Measurements from ENCODE around the gene TNFRSF8. TPM values are rescaled to one million over a fixed set of nuclear protein-coding genes. Genes with fewer than 3 reads are reported as not detected.

The TNFRSF8 gene
- total RNA-seq, 2 donors from 2014 or later: 0.84 to 41.5 TPM

DNA sequence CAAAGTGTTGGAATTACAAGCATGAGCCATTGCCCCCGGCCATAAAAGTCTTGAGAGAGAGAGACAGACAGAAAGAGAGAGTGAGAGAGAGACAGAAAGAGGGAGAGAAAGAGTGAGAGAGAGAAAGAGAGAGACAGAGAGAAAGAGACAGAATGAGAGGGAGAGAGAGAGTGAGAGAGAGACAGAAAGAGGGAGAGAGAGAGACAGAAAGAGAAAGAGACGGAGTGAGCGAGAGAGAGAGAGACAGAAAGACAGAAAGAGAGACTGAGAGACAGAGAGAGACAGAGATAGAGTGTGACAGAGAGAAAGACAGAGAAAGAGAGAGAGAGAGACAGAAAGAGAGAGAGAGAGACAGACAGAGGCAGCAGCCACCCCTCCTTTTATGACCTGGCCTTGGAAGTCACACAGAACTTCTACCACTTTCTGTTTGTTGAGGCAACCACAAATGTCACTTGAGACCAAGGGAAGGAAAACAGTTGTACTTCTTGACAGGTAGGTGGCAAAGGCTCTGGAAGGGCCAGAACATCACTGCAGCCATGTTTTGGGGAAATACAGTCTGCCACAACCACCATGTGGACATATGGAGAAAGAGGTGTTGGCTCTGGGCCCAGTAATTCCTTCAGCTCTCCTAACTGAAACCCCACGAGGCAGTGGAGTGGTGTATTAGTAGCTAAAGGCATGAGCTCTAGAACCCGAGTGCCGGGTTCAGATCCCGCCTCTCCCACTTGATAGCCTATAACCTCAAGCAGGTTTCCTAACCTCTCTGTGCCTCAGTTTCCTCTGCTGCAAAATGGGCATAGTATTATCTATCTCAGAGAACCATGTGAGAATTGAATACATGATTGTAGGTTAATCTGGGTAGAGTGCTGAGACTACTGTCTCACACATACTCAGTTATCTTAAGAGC is 50.6 kb downstream of the TNFRSF8 start:
- peaks cover 0 to 6% of the 10 kb centered on the region in 2 donors for H3K36me3 Mint-ChIP-seq
- peak; percentile 27 to 48 for ATAC-seq
- H3K27ac Mint-ChIP-seq: peak overlapping the region; percentile 1 to 56
- no peak for DNase-seq (ENCODE audit: low spot score in 2 of 2)
- no peaks in the 10 kb centered on the region for H3K9me3 Mint-ChIP-seq

DNA sequence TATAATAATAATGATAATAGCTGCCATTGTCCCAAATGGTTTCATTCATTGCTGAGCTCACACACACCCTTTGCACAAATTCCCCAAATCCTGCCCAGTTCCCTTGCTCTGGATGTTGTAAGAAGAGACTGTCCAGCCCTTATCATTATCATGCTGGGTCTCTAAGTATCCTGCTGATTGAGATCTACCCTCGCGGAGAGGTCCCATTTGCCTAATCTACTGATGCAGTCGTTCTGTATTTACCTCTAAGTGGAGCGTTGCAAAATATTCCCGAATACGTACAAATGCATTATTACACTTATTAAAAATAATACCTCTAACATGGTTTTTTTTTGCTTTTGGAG is 51.2 kb downstream of the TNFRSF8 start:
- H3K36me3 Mint-ChIP-seq: peaks cover 0 to 6% of the 10 kb centered on the region in 2 donors

DNA sequence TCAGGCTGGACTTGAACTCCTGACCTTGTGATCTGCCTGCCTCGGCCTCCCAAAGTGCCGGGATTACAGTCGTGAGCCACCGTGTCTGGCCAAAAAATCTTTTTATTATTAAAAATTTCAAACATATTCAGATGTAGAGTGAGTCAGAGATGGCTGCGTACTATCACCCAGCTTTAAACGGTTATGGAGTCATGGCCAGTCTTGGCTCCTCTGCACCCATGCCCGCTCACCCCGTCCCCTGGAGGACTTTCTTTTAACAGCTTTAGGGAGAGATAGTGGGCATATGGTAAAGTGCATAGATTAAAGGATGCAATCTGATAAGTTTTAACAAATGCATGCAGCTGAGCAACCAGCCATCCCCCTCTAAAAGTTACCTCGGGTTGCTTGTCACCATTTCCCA is 51.8 kb downstream of the TNFRSF8 start:
- peaks cover 0 to 8% of the 10 kb centered on the region in 2 donors for H3K36me3 Mint-ChIP-seq
- ATAC-seq (no peak), DNase-seq (ENCODE audit: low spot score in 2 of 2) (no peak)
- H3K27ac Mint-ChIP-seq: no peak overlapping the region
- no peaks in the 10 kb centered on the region for H3K9me3 Mint-ChIP-seq

More for the DNA sequence above, 51.2 kb downstream of the TNFRSF8 start:
- DNase-seq (ENCODE audit: low spot score in 2 of 2) (no peak), ATAC-seq (no peak)
- Mint-ChIP-seq H3K27ac (no peak overlapping the region), H3K9me3 (no peaks in the 10 kb centered on the region)

DNA sequence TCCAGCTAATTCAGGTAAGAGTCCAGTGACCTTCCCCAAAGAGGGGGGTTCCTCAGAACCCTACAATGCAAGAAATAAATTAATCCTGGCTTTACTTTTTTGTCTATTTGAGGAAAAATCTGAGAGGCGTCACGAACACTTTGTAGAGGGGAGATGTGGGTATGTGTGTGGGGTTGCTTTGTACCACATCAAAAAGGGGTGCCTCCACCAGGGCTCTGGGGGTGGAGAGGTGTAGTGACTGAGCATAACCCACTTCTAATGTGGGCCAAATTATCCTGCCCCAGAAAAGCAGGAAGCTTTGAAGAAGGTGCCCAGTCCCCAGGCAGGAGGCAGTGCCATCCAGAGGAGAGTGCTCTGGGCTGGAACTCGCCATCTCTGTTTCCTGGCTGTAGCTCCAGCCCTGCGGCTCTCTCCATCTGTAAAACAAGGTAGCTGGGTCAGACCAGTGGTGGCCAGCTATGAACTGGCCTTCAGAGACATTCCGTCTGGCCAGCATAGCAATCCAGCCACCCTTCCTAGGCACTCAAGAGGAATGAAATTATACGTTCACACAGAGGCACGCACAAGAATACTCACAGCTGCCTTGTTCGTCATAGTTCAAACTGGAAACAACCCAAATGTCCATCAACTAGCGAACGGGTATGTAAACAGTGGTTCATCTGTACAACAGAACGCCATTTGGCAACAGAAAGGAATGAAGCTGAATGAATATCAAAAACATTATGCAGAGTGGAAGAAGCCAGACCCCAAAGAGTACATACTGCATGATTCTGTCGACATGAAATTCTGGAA is 58.3 kb downstream of the TNFRSF8 start:
- H3K36me3 Mint-ChIP-seq: peaks cover 0 to 22% of the 10 kb centered on the region in 2 donors
- H3K9me3 Mint-ChIP-seq: no peaks in the 10 kb centered on the region
- DNase-seq (ENCODE audit: low spot score in 2 of 2) (no peak), ATAC-seq (no peak)
- peak overlapping the region in 1 of 2 donors; percentile 41 for H3K27ac Mint-ChIP-seq

DNA sequence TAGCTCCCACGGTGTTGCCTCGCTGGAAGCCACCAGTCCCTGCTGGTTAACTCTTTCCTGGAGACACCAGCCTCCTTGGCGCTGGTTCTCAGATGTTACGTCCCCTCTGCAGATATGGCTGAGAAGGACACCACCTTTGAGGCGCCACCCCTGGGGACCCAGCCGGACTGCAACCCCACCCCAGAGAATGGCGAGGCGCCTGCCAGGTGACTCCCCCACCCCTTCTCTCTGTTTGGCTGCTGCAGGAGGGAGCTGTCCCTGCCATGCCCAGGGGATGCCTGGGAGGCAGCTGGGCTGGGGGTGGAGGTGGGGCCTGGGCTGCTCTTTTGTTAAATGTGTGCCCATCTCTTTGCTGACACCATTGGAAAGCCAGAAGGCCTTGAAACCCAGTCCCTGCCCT is 60.1 kb downstream of the TNFRSF8 start:
- ATAC-seq (no peak), DNase-seq (ENCODE audit: low spot score in 2 of 2) (no peak)
- Mint-ChIP-seq H3K36me3 (peaks cover 0 to 30% of the 10 kb centered on the region in 2 donors), H3K9me3 (no peaks in the 10 kb centered on the region), H3K27ac (no peak overlapping the region)

DNA sequence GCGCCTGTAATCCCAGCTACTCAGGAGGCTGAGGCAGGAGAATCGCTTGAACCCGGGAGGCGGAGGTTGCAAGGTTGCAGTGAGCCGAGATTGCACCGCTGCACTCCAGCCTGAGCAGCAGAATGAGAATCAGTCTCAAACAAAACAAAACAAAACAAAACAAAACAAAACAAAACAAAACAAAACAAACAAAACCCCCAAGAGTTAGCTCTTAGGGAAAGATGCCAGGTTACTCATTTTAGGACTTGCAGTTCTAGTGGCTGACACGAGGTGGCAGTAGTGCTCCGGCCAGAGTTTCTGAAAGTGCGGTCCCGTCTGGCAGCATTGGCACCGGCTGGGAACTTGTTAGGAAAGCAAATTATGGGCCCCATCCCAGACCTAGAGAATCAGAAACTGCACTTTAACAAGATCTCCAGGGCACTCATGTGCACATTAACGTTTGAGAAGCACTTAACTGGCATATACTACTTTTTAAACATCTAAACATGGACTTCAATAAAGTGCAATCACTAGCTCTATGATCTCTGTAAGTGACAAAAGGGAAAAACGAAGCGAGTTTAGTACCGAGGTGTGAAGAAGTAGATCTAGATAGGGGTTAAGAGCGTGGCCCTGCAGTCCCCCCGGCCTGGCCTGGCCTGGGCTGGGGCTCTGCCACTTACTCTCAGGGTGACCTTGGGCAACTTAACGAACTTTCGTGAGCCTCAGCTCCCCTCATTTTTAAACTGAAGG is 61.8 kb downstream of the TNFRSF8 start:
- ATAC-seq: peak; percentile 25 to 35
- Mint-ChIP-seq H3K36me3 (peaks cover 0 to 28% of the 10 kb centered on the region in 2 donors), H3K27ac (peak overlapping the region; percentile 13 to 22), H3K9me3 (no peaks in the 10 kb centered on the region)
- DNase-seq (ENCODE audit: low spot score in 2 of 2): peak; percentile 71 to 81

DNA sequence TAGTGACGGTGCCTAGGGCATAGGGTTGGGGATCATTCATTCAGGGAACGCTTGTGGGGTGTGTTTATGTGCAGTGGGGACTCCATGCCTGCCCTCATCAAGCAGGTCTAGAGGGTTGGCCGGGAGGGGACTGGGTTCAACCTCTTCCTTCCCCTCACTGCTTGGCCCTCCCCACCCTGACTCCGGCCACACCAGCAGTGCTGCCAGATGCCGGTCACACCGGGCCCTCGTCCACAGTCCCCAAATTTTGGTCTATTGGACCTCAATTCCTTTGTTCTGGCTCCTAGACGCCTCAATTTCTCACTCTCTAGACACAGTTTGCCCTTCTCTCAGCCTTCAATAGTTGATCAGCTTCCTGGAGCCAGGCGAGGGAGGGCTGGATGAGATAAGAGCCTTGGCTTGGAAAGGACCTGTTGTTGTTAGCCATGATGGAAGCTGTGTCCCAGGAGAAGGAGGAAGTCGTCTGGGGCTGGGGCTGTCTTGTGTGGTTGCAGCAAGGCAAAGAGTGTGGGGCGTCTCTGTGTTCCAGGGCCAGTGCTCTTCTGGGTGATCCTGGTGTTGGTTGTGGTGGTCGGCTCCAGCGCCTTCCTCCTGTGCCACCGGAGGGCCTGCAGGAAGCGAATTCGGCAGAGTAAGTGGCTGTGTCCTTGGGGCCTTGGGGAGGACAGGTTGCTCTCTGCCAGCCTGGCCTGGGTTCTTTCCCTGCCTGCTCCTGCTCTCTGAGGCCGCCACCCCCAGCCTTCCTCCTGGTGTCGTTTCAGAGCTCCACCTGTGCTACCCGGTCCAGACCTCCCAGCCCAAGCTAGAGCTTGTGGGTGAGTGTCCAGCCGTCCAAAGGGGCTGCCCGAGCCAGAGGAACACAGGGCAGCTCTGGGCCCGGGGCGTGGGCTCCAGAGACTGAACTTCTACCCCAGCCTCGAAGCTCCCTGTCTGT is 62.6 kb downstream of the TNFRSF8 start:
- ATAC-seq (peak in 1 of 2 donors; percentile 1), DNase-seq (ENCODE audit: low spot score in 2 of 2) (no peak)
- H3K36me3 Mint-ChIP-seq: peaks cover 0 to 20% of the 10 kb centered on the region in 2 donors
- no peaks in the 10 kb centered on the region for H3K9me3 Mint-ChIP-seq
- peak overlapping the region; percentile 89 for H3K27ac Mint-ChIP-seq

DNA sequence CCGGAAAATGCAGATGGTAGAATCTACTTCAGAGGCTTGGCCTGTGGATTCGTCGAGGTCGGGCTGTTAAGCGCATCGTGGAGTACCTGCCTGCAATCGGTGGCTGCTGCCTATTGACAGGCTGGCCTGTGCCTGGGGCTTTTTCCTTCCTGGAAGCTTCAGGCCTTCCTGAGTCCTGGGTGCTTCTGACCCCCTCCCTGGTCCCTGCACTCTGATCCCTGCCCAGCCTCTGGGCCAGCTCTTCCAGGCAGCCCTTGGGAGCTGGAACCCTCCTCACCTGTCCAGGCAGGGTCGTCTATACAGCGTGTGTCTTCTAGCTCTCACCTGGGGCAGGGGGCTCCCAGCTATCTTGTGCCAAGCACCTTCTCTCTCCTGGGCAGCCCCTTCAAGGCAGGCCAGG is 63.7 kb downstream of the TNFRSF8 start:
- ATAC-seq (no peak), DNase-seq (ENCODE audit: low spot score in 2 of 2) (no peak)
- H3K36me3 Mint-ChIP-seq: peaks cover 0 to 14% of the 10 kb centered on the region in 2 donors
- no peaks in the 10 kb centered on the region for H3K9me3 Mint-ChIP-seq
- H3K27ac Mint-ChIP-seq: peak overlapping the region; percentile 85 to 89

DNA sequence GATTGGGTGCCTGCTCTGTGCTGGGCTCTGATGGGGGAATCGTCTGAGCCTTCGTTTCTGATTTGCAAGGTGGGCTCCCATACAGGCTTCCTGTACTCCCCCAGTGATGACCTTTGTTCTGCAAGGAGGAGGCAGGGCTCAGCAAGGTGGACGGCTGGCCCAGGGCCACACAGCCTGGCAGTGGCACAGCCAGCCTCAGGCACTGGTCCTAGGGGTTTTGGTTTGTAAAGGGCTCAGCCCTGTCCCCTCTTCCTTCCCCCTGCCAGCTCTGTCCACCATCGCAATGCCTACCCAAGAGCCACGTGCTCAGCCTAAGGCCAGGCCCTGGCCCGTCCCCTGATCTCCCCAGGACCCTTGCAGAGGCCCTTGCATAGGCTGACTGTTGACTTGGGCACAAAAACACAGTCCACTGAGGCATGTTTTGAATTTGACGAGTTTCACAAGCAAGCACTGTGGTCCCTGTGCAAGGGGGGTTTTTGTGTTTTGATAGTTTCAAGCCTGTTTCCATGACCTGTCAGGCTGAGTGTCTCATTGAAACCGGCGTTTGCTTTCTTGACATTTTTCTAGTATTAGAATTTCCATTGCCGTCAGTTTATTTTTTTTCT is 64.2 kb downstream of the TNFRSF8 start:
- Mint-ChIP-seq H3K36me3 (peaks cover 0 to 14% of the 10 kb centered on the region in 2 donors), H3K9me3 (no peaks in the 10 kb centered on the region), H3K27ac (peak overlapping the region; percentile 72 to 89)
- peak in 1 of 2 donors; percentile 35 for DNase-seq (ENCODE audit: low spot score in 2 of 2)
- ATAC-seq: peak; percentile 81 to 93

DNA sequence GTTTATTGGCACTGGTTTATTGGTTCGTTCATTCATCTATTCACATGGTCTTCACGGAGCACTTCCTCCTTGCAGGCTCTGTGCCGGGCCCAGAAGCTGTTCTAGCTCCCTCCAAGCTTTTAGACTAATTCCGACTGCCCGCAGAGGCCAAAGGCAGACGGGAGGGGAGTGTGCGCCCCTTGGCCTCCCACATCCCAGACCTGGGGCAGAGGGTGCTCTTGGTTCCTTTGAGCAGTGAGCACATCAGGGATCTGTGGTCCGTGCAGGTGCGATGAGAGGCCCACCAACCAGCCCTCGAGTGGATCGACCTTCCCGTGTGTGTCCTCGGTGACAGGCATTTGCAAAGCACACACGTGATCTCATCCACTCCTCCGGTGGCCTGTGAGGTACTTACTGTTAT is 65.0 kb downstream of the TNFRSF8 start:
- peak overlapping the region; percentile 72 to 89 for H3K27ac Mint-ChIP-seq
- H3K36me3 Mint-ChIP-seq: peaks cover 0 to 20% of the 10 kb centered on the region in 2 donors
- DNase-seq (ENCODE audit: low spot score in 2 of 2): no peak
- no peaks in the 10 kb centered on the region for H3K9me3 Mint-ChIP-seq
- no peak for ATAC-seq

DNA sequence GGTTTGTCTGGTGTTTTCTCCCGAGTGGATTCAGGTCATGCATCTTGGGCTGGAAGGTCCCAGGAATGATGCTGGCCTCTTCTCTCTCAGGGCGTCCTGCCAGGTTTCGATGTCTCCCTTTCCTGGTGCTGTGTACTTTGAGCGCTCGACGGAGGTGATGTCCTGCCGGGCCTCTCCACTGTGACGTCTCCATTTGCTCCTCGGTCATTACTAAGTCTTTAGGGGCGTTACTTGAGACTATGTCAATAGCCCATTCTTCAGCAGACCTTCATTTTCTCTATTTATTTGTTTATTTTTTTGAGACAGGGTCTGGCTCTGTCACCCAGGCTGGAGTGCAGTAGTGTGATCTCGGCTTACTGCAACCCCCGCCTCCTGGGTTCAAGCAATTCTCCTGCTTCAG is 66.5 kb downstream of the TNFRSF8 start:
- H3K27ac Mint-ChIP-seq: peak overlapping the region in 1 of 2 donors; percentile 40

DNA sequence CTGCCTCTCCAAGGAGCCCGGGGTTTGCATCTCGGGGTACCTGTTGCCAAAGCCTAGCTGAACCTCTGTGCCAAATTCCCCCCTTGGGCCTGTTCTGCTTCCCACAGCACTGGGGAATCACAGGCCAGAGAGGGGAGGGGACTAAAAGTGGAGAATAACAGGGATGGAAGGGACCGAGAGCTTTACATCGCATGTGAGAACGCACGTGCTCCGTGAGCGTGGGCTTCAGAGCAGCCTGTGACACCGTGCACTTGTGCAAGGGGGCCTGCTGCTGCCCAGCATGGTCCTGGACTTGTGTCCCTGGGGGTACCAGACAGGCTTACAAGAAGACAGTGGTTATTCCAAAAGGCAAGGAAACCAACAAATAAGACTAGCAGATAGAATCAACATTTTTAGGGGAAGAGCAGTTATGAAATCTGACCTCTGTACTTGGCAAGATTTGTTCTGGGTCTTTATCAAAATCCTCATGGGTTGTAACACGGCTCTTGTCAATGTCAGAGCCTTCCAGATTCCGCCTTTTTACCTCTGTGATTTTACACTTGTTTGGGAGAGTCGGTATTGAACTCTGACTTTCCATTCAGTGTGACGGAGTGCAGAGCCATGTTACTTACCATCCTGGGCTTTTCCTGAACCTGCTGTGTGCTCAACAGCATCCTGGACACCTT is 67.5 kb downstream of the TNFRSF8 start:
- no peak for DNase-seq (ENCODE audit: low spot score in 2 of 2)
- H3K27ac Mint-ChIP-seq: peak overlapping the region in 1 of 2 donors; percentile 40
- peaks cover 0 to 17% of the 10 kb centered on the region in 2 donors for H3K36me3 Mint-ChIP-seq
- ATAC-seq: no peak
- no peaks in the 10 kb centered on the region for H3K9me3 Mint-ChIP-seq

More for the DNA sequence above, 66.5 kb downstream of the TNFRSF8 start:
- peaks cover 0 to 22% of the 10 kb centered on the region in 2 donors for H3K36me3 Mint-ChIP-seq
- ATAC-seq (no peak), DNase-seq (ENCODE audit: low spot score in 2 of 2) (no peak)
- H3K9me3 Mint-ChIP-seq: no peaks in the 10 kb centered on the region

DNA sequence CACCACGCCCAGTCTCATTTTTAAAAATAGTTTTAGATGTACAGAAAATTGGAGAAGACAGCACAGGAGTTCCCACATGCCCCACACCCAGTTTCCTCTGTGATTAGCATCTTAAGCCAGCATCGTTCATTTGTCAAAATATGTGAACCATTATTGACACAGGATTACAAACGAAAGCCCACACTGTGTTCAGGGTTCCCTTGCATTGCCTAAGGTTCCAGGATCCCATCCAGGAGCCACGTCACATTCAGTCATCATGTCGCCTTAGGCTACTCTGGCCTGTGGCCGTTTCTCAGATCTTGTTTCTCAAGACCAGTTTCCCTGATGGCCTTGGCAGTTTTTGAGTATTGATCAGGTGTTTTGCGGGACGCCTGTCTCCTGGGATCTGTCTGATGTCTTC is 69.0 kb downstream of the TNFRSF8 start:
- Mint-ChIP-seq H3K27ac (peak overlapping the region in 1 of 2 donors; percentile 73), H3K36me3 (peaks cover 0 to 16% of the 10 kb centered on the region in 2 donors), H3K9me3 (no peaks in the 10 kb centered on the region)
- DNase-seq (ENCODE audit: low spot score in 2 of 2) (no peak), ATAC-seq (no peak)

DNA sequence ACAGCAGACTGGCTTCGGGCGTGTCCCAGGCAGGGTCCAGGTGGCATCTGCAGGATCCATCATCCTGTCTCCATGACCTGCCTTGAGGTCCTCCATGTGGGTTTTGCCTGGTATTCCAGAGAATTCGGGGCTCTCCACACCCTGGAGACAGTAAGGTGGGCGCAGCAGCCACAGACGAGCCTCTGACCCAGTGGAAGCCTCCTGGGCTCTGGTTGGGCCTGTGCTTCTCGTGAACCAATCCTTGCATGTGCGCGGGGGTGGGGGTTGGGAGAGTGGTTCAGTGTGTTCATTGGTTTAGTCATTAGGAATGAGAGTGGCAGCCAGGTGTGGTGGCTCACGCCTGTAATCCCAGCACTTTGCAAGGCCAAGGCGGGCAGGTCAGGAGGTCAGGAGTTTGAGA is 71.6 kb downstream of the TNFRSF8 start:
- H3K36me3 Mint-ChIP-seq: peaks cover 0 to 14% of the 10 kb centered on the region in 2 donors
- H3K27ac Mint-ChIP-seq: no peak overlapping the region
- no peak for ATAC-seq
- H3K9me3 Mint-ChIP-seq: no peaks in the 10 kb centered on the region
- no peak for DNase-seq (ENCODE audit: low spot score in 2 of 2)

DNA sequence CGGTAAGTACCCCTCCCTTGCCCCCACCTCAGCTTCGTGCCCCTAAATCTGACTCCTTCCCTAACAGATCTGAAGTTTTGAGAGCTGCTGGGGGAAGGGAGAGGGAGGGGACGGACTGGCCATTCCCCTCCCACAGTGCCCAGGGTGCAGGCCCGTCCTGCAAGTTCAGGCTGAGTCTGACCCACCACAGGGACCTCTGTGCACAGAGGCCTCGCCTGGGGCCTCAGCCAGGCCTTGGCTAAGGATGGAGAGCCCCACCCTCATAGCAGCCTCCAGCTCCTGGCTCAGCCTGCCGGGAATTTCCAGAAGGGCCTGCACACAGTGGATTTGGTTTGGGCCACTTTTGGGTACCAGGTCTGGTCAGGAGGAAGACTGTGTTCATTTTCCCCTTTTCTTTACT is 72.5 kb downstream of the TNFRSF8 start:
- ATAC-seq: no peak
- no peak for DNase-seq (ENCODE audit: low spot score in 2 of 2)
- peaks cover 0 to 14% of the 10 kb centered on the region in 2 donors for H3K36me3 Mint-ChIP-seq
- no peak overlapping the region for H3K27ac Mint-ChIP-seq
- H3K9me3 Mint-ChIP-seq: no peaks in the 10 kb centered on the region
